Transverse colon (tissue), 3 donors: Measurements from ENCODE around the gene MORC2.

Experiments
- EP300 ChIP-seq: sonication (generic); formaldehyde crosslinking; IDR thresholded peaks from one replicate; pipeline ENCODE4 v1.6.1; 2017; ENCODE audit warnings: antibody characterized with exemption, low read depth
- TF ChIP-seq, protein P1 (sequence below), 5 experiments: fragments of 200-600 bp in 3 of 5; fragments of 450-650 bp in 2 of 5; sonication (generic) in 3 of 5; IDR thresholded peaks; 1 replicate in 2 of 5; 2 replicates in 3 of 5; pipeline ENCODE4 v1.5.1; 2016 to 2017; ENCODE audit warnings: antibody characterized with exemption in 5 of 5, inconsistent platforms in 3 of 5, mild to moderate bottlenecking in 2 of 5, moderate library complexity in 1 of 5

DNA sequence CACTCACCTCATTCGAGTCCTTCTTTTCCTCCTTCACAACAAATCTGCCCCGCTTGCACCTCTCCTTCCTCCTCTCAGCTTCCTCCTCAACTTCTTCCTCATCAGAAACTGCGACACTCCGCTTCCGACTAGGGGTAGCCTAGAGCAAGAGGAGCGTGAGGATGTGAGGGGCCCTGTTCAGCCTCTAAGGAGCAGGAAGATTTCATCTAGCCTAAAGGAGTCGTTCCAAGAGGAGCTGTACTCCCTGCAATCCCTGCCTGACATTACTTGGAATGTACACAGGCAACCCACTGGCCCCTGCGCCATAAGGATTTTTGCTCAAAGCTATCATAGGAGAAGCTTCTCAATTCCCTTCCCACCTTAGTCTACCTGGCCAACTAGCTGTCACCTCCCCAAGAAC is 34.5 kb downstream of the MORC2 start:
- TF ChIP-seq, protein P1, sequence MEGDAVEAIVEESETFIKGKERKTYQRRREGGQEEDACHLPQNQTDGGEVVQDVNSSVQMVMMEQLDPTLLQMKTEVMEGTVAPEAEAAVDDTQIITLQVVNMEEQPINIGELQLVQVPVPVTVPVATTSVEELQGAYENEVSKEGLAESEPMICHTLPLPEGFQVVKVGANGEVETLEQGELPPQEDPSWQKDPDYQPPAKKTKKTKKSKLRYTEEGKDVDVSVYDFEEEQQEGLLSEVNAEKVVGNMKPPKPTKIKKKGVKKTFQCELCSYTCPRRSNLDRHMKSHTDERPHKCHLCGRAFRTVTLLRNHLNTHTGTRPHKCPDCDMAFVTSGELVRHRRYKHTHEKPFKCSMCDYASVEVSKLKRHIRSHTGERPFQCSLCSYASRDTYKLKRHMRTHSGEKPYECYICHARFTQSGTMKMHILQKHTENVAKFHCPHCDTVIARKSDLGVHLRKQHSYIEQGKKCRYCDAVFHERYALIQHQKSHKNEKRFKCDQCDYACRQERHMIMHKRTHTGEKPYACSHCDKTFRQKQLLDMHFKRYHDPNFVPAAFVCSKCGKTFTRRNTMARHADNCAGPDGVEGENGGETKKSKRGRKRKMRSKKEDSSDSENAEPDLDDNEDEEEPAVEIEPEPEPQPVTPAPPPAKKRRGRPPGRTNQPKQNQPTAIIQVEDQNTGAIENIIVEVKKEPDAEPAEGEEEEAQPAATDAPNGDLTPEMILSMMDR (IDR thresholded peaks at IDR 0.05): no peak
- TF ChIP-seq EP300: no peak
